Gastrocnemius medialis (tissue), 4 donors: ENCODE results near the gene BBS10. TPM values are rescaled to one million over a fixed set of nuclear protein-coding genes. Genes with fewer than 3 reads are reported as not detected.
"Not testable (repeated sequence)": the region's sequence is repeated elsewhere in the genome, so short reads cannot be mapped to it uniquely, and the experiment has no call there.

Experiments
- ATAC-seq, 2 donors: fragments of 150-250 bp; one replicate each; pipeline ENCODE4 v1.9.1; 2016
- DNase-seq, 2 donors: peaks; one replicate each; pipeline ENCODE4 v3.0.0-alpha.2; 2019
- H3K27ac ChIP-seq, 4 donors: fragments of 200-600 bp; sonication (generic); 1 replicate in 1 of 4; 2 replicates in 3 of 4; pipeline ENCODE4 v1.5.1; 2016 to 2018; ENCODE audit warnings: mild to moderate bottlenecking in 2 of 4, moderate library complexity in 1 of 4
- H3K27me3 ChIP-seq, 3 donors: fragments of 200-600 bp; sonication (generic) in 2 of 3; 1 replicate in 1 of 3; 2 replicates in 2 of 3; pipeline versions ENCODE4 v1.5.1 to v1.6.0; 2016 to 2019; ENCODE audit warnings: mild to moderate bottlenecking in 1 of 3, moderate library complexity in 1 of 3
- H3K36me3 ChIP-seq, 2 donors: fragments of 200-600 bp; sonication (generic) in 1 of 2; one replicate each; pipeline ENCODE4 v1.5.1; 2017 to 2018
- H3K4me1 ChIP-seq, 2 donors: fragments of 200-600 bp; sonication (generic) in 1 of 2; one replicate each; pipeline ENCODE4 v1.5.1; 2016 to 2017; ENCODE audit warnings: mild to moderate bottlenecking in 2 of 2
- H3K4me3 ChIP-seq, 4 donors: fragments of 200-600 bp; sonication (generic) in 3 of 4; 1 replicate in 1 of 4; 2 replicates in 3 of 4; pipeline ENCODE4 v1.5.1; 2016 to 2019; ENCODE audit warnings: mild to moderate bottlenecking in 2 of 4
- H3K9me3 ChIP-seq, 3 donors: fragments of 200-600 bp; sonication (generic) in 2 of 3; 1 replicate in 1 of 3; 2 replicates in 2 of 3; pipeline ENCODE4 v1.5.1; 2016 to 2019
- CTCF ChIP-seq, 5 experiments: fragments of 450-650 bp in 3 of 5; fragments of 200-600 bp in 2 of 5; sonication (generic) in 2 of 5; IDR thresholded peaks in 4 of 5; conservative IDR thresholded peaks in 1 of 5; 1 replicate in 4 of 5; 2 replicates in 1 of 5; pipeline ENCODE4 v1.5.1; 2016 to 2019; ENCODE audit warnings: antibody characterized with exemption in 5 of 5, mild to moderate bottlenecking in 3 of 5, moderate library complexity in 3 of 5
- POLR2A ChIP-seq, 2 donors: fragments of 450-650 bp; IDR thresholded peaks; one replicate each; pipeline ENCODE4 v1.6.1; 2017; ENCODE audit warnings: antibody characterized with exemption in 2 of 2, mild to moderate bottlenecking in 2 of 2, moderate library complexity in 2 of 2
- in situ Hi-C, 4 donors: fragments of 200-750 bp; cut with MboI; loops; one replicate each; pipeline versions ENCODE4 v1.15.0 to v1.8.0; 2017; ENCODE audit warnings: low sequenced_read_pairs in 4 of 4
- intact Hi-C: fragments of 100-400 bp; cut with DNase I; formaldehyde crosslinking; loops from one replicate; pipeline ENCODE4 v1.15.1; 2023; ENCODE audit warnings: low total_unique reads
- total RNA-seq, 4 donors: library from RNA; depleted of rRNA; stranded (reverse); fragments of >200 nt; gene quantifications; one replicate each; pipeline versions ENCODE4 v1.1.0 to v1.2.3, GENCODE V29; 2016

BBS10 gene
- total RNA-seq, 4 donors from 2014 or later = 9.0 to 17.5 (median 11.5) TPM

- in situ Hi-C loops (loop anchor here in 2 of 4 donors (10.0 to 25.0 kb wide), 2 partner anchors 65 to 242 kb away; partner anchors contain the start of gene NAP1L1 (in 2 of the 2)), intact Hi-C loops (no loop called here)
- no peak for DNase-seq
Measured at GRCh38 chr12:76329606-76330005, 18.6 kb downstream of the BBS10 start.

GRCh38 chr12:76329159-76329558, 19.1 kb downstream of the BBS10 start:
- no peak overlapping the region for H3K4me3 ChIP-seq
- H3K27ac ChIP-seq = no peak overlapping the region
- ATAC-seq (no peak), DNase-seq (no peak)
- TF ChIP-seq POLR2A (IDR thresholded peaks at IDR 0.05) (no peak), CTCF (IDR thresholded peaks at IDR 0.05 in 4 of 5, conservative IDR thresholded peaks at IDR 0.05 in 1 of 5) (no peak)
- H3K27me3 ChIP-seq = no peaks in the 10 kb centered on the region
- in situ Hi-C loops = loop anchor here in 2 of 4 donors (25.0 kb wide), 1 partner anchor 242 kb away; the partner anchor contains the start of gene NAP1L1 (in 2 of the 2)
- H3K4me1 ChIP-seq = no peaks in the 10 kb centered on the region
- no peaks in the 10 kb centered on the region for H3K36me3 ChIP-seq
- no peaks in the 10 kb centered on the region for H3K9me3 ChIP-seq
- intact Hi-C loops = no loop called here

More at GRCh38 chr12:76329606-76330005, 18.6 kb downstream of the BBS10 start:
- H3K4me3 ChIP-seq = no peak overlapping the region
- no peaks in the 10 kb centered on the region for H3K36me3 ChIP-seq
- no peaks in the 10 kb centered on the region for H3K9me3 ChIP-seq
- ATAC-seq = no peak
- H3K27me3 ChIP-seq = no peaks in the 10 kb centered on the region
- no peak for TF ChIP-seq POLR2A (IDR thresholded peaks at IDR 0.05)
- no peak for TF ChIP-seq CTCF (IDR thresholded peaks at IDR 0.05 in 4 of 5, conservative IDR thresholded peaks at IDR 0.05 in 1 of 5)
- no peak overlapping the region for H3K27ac ChIP-seq
- H3K4me1 ChIP-seq = no peaks in the 10 kb centered on the region

GRCh38 chr12:76319595-76320319, 28.5 kb downstream of the BBS10 start:
- in situ Hi-C loops = not testable (repeated sequence)

GRCh38 chr12:76318773-76319594, 29.2 kb downstream of the BBS10 start:
- intact Hi-C loops (no loop called here), in situ Hi-C loops (no loop called here)
- H3K27me3 ChIP-seq = no peaks in the 10 kb centered on the region
- no peak overlapping the region for H3K4me3 ChIP-seq
- H3K9me3 ChIP-seq = no peaks in the 10 kb centered on the region
- H3K4me1 ChIP-seq = no peaks in the 10 kb centered on the region
- ATAC-seq (no peak), DNase-seq (no peak)
- TF ChIP-seq POLR2A (IDR thresholded peaks at IDR 0.05) (no peak), CTCF (IDR thresholded peaks at IDR 0.05 in 4 of 5, conservative IDR thresholded peaks at IDR 0.05 in 1 of 5) (no peak)
- H3K27ac ChIP-seq = no peak overlapping the region
- H3K36me3 ChIP-seq = no peaks in the 10 kb centered on the region

More at GRCh38 chr12:76319595-76320319, 28.5 kb downstream of the BBS10 start:
- H3K4me3 ChIP-seq, intact Hi-C loops, H3K27ac ChIP-seq, DNase-seq, H3K36me3 ChIP-seq, H3K9me3 ChIP-seq, ATAC-seq, H3K4me1 ChIP-seq, H3K27me3 ChIP-seq: not testable (repeated sequence)

- H3K27ac ChIP-seq = no peak overlapping the region
- intact Hi-C loops (no loop called here), in situ Hi-C loops (no loop called here)
- no peaks in the 10 kb centered on the region for H3K9me3 ChIP-seq
- H3K27me3 ChIP-seq = no peaks in the 10 kb centered on the region
- H3K36me3 ChIP-seq = no peaks in the 10 kb centered on the region
- DNase-seq = no peak
- no peaks in the 10 kb centered on the region for H3K4me1 ChIP-seq
- ATAC-seq = no peak
- TF ChIP-seq CTCF (IDR thresholded peaks at IDR 0.05 in 4 of 5, conservative IDR thresholded peaks at IDR 0.05 in 1 of 5) = no peak
- TF ChIP-seq POLR2A (IDR thresholded peaks at IDR 0.05) = no peak
- no peak overlapping the region for H3K4me3 ChIP-seq
Measured at GRCh38 chr12:76317976-76318375, 30.2 kb downstream of the BBS10 start.
